Measurements from ENCODE around the gene DCAF12. TPM values are rescaled to one million over a fixed set of nuclear protein-coding genes. Genes with fewer than 3 reads are reported as not detected.

The DCAF12 gene
- total RNA-seq, 3 donors from 2014 or later (not counting 1 experiment from before 2014, with no cell fraction given): 14.9 to 24.3 (median 21.3) TPM

- WGBS (ENCODE audit: insufficient coverage): 100% methylated on average over 2 of the region's 2 CpGs
- no peaks in the 10 kb centered on the region for H3K36me3 Mint-ChIP-seq
- no peaks in the 10 kb centered on the region for H3K4me1 ChIP-seq (ENCODE audit: control insufficient read depth, insufficient read depth, low read length)
- no peak for DNase-seq
- H3K4me3 ChIP-seq (ENCODE audit: low read length): no peak overlapping the region
- no peaks in the 10 kb centered on the region for H3K36me3 ChIP-seq (ENCODE audit: control insufficient read depth, insufficient read depth, low read length)
- ATAC-seq: no peak
- no peaks in the 10 kb centered on the region for H3K27me3 ChIP-seq (ENCODE audit: control insufficient read depth, insufficient read depth, low read length)
- intact Hi-C loops (cut with micrococcal nuclease): no loop called here
- no peaks in the 10 kb centered on the region for H3K9me3 Mint-ChIP-seq
- no peak overlapping the region for H3K4me3 Mint-ChIP-seq
- no peak overlapping the region for H3K27ac Mint-ChIP-seq
- no peaks in the 10 kb centered on the region for H3K27me3 Mint-ChIP-seq (ENCODE audit: low read depth in 2 of 2)
- H3K4me1 Mint-ChIP-seq: peaks cover 0 to 12% of the 10 kb centered on the region in 2 donors
- H3K9me3 ChIP-seq (ENCODE audit: control insufficient read depth, insufficient read depth, low read length): no peaks in the 10 kb centered on the region
- no peak for TF ChIP-seq CTCF (IDR thresholded peaks at IDR 0.05)
- no peak overlapping the region for H3K27ac ChIP-seq (ENCODE audit: low read length)
Measured at GRCh38 chr9:34037626-34038025, 88.9 kb downstream of the DCAF12 start.

GRCh38 chr9:34036625-34037024 is 89.9 kb downstream of the DCAF12 start:
- no peak overlapping the region for H3K27ac ChIP-seq (ENCODE audit: low read length)
- no peaks in the 10 kb centered on the region for H3K9me3 ChIP-seq (ENCODE audit: control insufficient read depth, insufficient read depth, low read length)
- intact Hi-C loops (cut with micrococcal nuclease): no loop called here
- ATAC-seq (no peak), DNase-seq (no peak)
- TF ChIP-seq CTCF (IDR thresholded peaks at IDR 0.05): no peak
- Mint-ChIP-seq H3K27me3 (ENCODE audit: low read depth in 2 of 2) (no peaks in the 10 kb centered on the region), H3K36me3 (no peaks in the 10 kb centered on the region), H3K4me1 (peaks cover 5 to 17% of the 10 kb centered on the region in 2 donors), H3K27ac (no peak overlapping the region), H3K4me3 (no peak overlapping the region), H3K9me3 (no peaks in the 10 kb centered on the region)
- no peaks in the 10 kb centered on the region for H3K27me3 ChIP-seq (ENCODE audit: control insufficient read depth, insufficient read depth, low read length)
- H3K4me1 ChIP-seq (ENCODE audit: control insufficient read depth, insufficient read depth, low read length): no peaks in the 10 kb centered on the region
- H3K36me3 ChIP-seq (ENCODE audit: control insufficient read depth, insufficient read depth, low read length): no peaks in the 10 kb centered on the region
- H3K4me3 ChIP-seq (ENCODE audit: low read length): no peak overlapping the region
- WGBS (ENCODE audit: insufficient coverage): 90% methylated on average over 3 of the region's 5 CpGs

Other genes starting within 250 kb of the DCAF12 start
- 10 to 100 TPM; 30.2 to 34.4 (median 31.1) TPM for gene UBAP2, start 77.8 kb downstream of the DCAF12 start, total RNA-seq
- gene UBAP1, start 52.3 kb upstream of the DCAF12 start, total RNA-seq: 10 to 100 TPM; 43.6 to 59.3 (median 49.7) TPM
- under 1 TPM; 0.28 to 0.50 (median 0.30) TPM for gene KIF24, start 202.6 kb upstream of the DCAF12 start, total RNA-seq
- gene NUDT2, start 202.9 kb upstream of the DCAF12 start, total RNA-seq: 10 to 100 TPM in 1 of 3 donors, 1 to 10 TPM in 2; 8.5 to 15.7 (median 9.4) TPM